GM19395 (cell line): ENCODE measurements around the gene PFN1.
"Not testable (repeated sequence)": the region's sequence is repeated elsewhere in the genome, so short reads cannot be mapped to it uniquely, and the experiment has no call there.

Experiments
- ATAC-seq: cut with Tn5 transposase; IDR thresholded peaks from one replicate; pipeline ENCODE4 v1.9.1; 2021; ENCODE audit warnings: mild to moderate bottlenecking, moderate library complexity; ENCODE audit not compliant: unreplicated experiment

Gene PFN1

GRCh38 chr17:4928881-4929280 is 19.4 kb downstream of the PFN1 start:
- ATAC-seq: no peak

GRCh38 chr17:4926577-4927335 is 21.6 kb downstream of the PFN1 start:
- not testable (repeated sequence) for ATAC-seq

GRCh38 chr17:4921320-4921719 is 27.0 kb downstream of the PFN1 start:
- ATAC-seq: no peak

GRCh38 chr17:4920351-4921048 is 27.8 kb downstream of the PFN1 start:
- ATAC-seq: no peak

- ATAC-seq: no peak
Measured at GRCh38 chr17:4919511-4920047, 28.8 kb downstream of the PFN1 start.

- not testable (repeated sequence) for ATAC-seq
Measured at GRCh38 chr17:4914551-4914950, 33.8 kb downstream of the PFN1 start.

- ATAC-seq: no peak
Measured at GRCh38 chr17:4913994-4914393, 34.3 kb downstream of the PFN1 start.

- ATAC-seq: no peak
Measured at GRCh38 chr17:4908711-4909496, 39.4 kb downstream of the PFN1 start.

GRCh38 chr17:4908301-4908700 is 40.0 kb downstream of the PFN1 start:
- no peak for ATAC-seq

- not testable (repeated sequence) for ATAC-seq
Measured at GRCh38 chr17:4906642-4907041, 41.7 kb downstream of the PFN1 start.

- ATAC-seq: no peak
Measured at GRCh38 chr17:4903051-4903818, 45.1 kb downstream of the PFN1 start, which contains the start of gene CHRNE. Gene CHRNE (minus strand): TSS chr17:4903098. CDS start chr17:4903063, 35 bp downstream.

GRCh38 chr17:4902540-4902939 is 45.8 kb downstream of the PFN1 start:
- ATAC-seq: no peak

GRCh38 chr17:4901648-4902344 is 46.5 kb downstream of the PFN1 start:
- no peak for ATAC-seq

- ATAC-seq: no peak
Measured at GRCh38 chr17:4901108-4901647, 47.2 kb downstream of the PFN1 start.

GRCh38 chr17:4900231-4901107 is 47.9 kb downstream of the PFN1 start:
- no peak for ATAC-seq

- ATAC-seq: no peak
Measured at GRCh38 chr17:4899341-4900230, 48.7 kb downstream of the PFN1 start, which contains the start of gene C17orf107. Gene C17orf107 (plus strand): TSS chr17:4899536. CDS start chr17:4899763, 227 bp downstream.

- no peak for ATAC-seq
Measured at GRCh38 chr17:4898927-4899326, 49.4 kb downstream of the PFN1 start.
